KMS-11 (cell line): ENCODE measurements around the gene FOXF1.

ENCODE experiments used
- H2AFZ ChIP-seq: fragments of 200-600 bp; sonication (generic); 2 replicates; pipeline ENCODE4 v1.6.1; 2016; ENCODE audit warnings: antibody characterized with exemption, mixed run types, low read depth
- H3K27ac ChIP-seq: fragments of 200-600 bp; sonication (generic); 2 replicates; pipeline ENCODE4 v1.6.1; 2016; ENCODE audit warnings: mild to moderate bottlenecking, mixed run types
- H3K27me3 ChIP-seq: fragments of 200-600 bp; sonication (generic); 2 replicates; pipeline ENCODE4 v1.6.1; 2017; ENCODE audit warnings: mild to moderate bottlenecking, low read depth, mixed run types, moderate library complexity; ENCODE audit not compliant: insufficient read depth
- H3K36me3 ChIP-seq: fragments of 200-600 bp; sonication (generic); 2 replicates; pipeline ENCODE4 v1.6.1; 2017; ENCODE audit warnings: mild to moderate bottlenecking, mixed run types; ENCODE audit not compliant: insufficient read depth
- H3K4me1 ChIP-seq: fragments of 200-600 bp; sonication (generic); 2 replicates; pipeline ENCODE4 v1.6.1; 2016; ENCODE audit warnings: mild to moderate bottlenecking, low read depth, mixed run types; ENCODE audit not compliant: poor library complexity, severe bottlenecking
- H3K4me2 ChIP-seq: fragments of 200-600 bp; sonication (generic); 2 replicates; pipeline ENCODE4 v1.7.0; 2016; ENCODE audit warnings: mild to moderate bottlenecking, mixed run types
- H3K4me3 ChIP-seq: fragments of 200-600 bp; sonication (generic); IDR thresholded peaks from 2 replicates; pipeline ENCODE4 v1.6.1; 2017; ENCODE audit warnings: low read depth, low read length, mixed read lengths; ENCODE audit not compliant: insufficient read depth
- H3K79me2 ChIP-seq: fragments of 200-600 bp; sonication (generic); 2 replicates; pipeline ENCODE4 v1.6.1; 2016; ENCODE audit warnings: low read depth, mixed run types; ENCODE audit not compliant: insufficient read depth
- H3K9ac ChIP-seq: fragments of 200-600 bp; sonication (generic); 2 replicates; pipeline ENCODE4 v1.6.1; 2016; ENCODE audit warnings: mild to moderate bottlenecking, mixed run types
- H4K20me1 ChIP-seq: fragments of 200-600 bp; sonication (generic); 2 replicates; pipeline ENCODE4 v1.6.1; 2016; ENCODE audit warnings: mild to moderate bottlenecking, mixed run types; ENCODE audit not compliant: insufficient read depth
- CTCF ChIP-seq: fragments of 200-600 bp; sonication (generic); conservative IDR thresholded peaks from 2 replicates; pipeline ENCODE4 v1.6.1; 2017; ENCODE audit warnings: low read depth, mild to moderate bottlenecking, antibody characterized with exemption, low read length, moderate library complexity, mixed read lengths

Gene FOXF1

GRCh38 chr16:86528061-86528929 is 18.0 kb downstream of the FOXF1 start:
- Histone ChIP-seq H2AFZ (no peak overlapping the region), H3K79me2 (no peaks in the 10 kb centered on the region), H3K36me3 (no peaks in the 10 kb centered on the region), H3K4me1 (no peaks in the 10 kb centered on the region), H3K27me3 (no peaks in the 10 kb centered on the region; the same call in 1 of the 2 replicates), H3K4me2 (no peak overlapping the region), H3K27ac (no peak overlapping the region), H3K4me3 (no peak overlapping the region), H3K9ac (no peak overlapping the region), H4K20me1 (no peaks in the 10 kb centered on the region)
- TF ChIP-seq CTCF = no peak

- H2AFZ ChIP-seq = no peak overlapping the region
- H4K20me1 ChIP-seq = no peaks in the 10 kb centered on the region
- no peak overlapping the region for H3K4me2 ChIP-seq
- no peaks in the 10 kb centered on the region for H3K4me1 ChIP-seq
- no peaks in the 10 kb centered on the region for H3K36me3 ChIP-seq
- H3K27ac ChIP-seq = no peak overlapping the region
- H3K9ac ChIP-seq = no peak overlapping the region
- no peak for TF ChIP-seq CTCF
- no peaks in the 10 kb centered on the region for H3K27me3 ChIP-seq
- no peaks in the 10 kb centered on the region for H3K79me2 ChIP-seq
- H3K4me3 ChIP-seq = no peak overlapping the region
These were observed 18.8 kb downstream of the FOXF1 start for GRCh38 chr16:86529160-86529559.

GRCh38 chr16:86530251-86531190 is 20.2 kb downstream of the FOXF1 start:
- Histone ChIP-seq H3K27ac (no peak overlapping the region), H3K4me2 (no peak overlapping the region), H3K4me3 (no peak overlapping the region), H3K79me2 (no peaks in the 10 kb centered on the region), H3K36me3 (no peaks in the 10 kb centered on the region), H3K4me1 (no peaks in the 10 kb centered on the region), H2AFZ (no peak overlapping the region), H3K27me3 (no peaks in the 10 kb centered on the region), H3K9ac (no peak overlapping the region), H4K20me1 (no peaks in the 10 kb centered on the region)
- TF ChIP-seq CTCF = no peak

- Histone ChIP-seq H3K4me1 (no peaks in the 10 kb centered on the region), H3K9ac (no peak overlapping the region), H4K20me1 (no peaks in the 10 kb centered on the region), H3K27me3 (no peaks in the 10 kb centered on the region), H3K79me2 (no peaks in the 10 kb centered on the region), H2AFZ (no peak overlapping the region), H3K4me2 (no peak overlapping the region), H3K36me3 (no peaks in the 10 kb centered on the region), H3K27ac (no peak overlapping the region), H3K4me3 (no peak overlapping the region)
- TF ChIP-seq CTCF = no peak
These were observed 20.8 kb downstream of the FOXF1 start for GRCh38 chr16:86531191-86531545.
